Renal cortex interstitium (tissue), 11 donors: ENCODE measurements around the gene SYT2. TPM values are rescaled to one million over a fixed set of nuclear protein-coding genes. Genes with fewer than 3 reads are reported as not detected.
"Not testable (repeated sequence)": the region's sequence is repeated elsewhere in the genome, so short reads cannot be mapped to it uniquely, and the experiment has no call there.

Experiments
- DNase-seq, 11 donors: peaks; one replicate each; pipeline ENCODE4 v3.0.0-alpha.2; 2013; ENCODE audit warnings: low read depth in 9 of 11, low spot score in 4 of 11; ENCODE audit errors: extremely low read depth in 1 of 11
- polyA plus RNA-seq, 3 donors: library from polyadenylated mRNA; unstranded; fragments of 120-200 nt; gene quantifications; one replicate each; pipeline ENCODE4 v1.2.1, GENCODE V29; 2013; ENCODE audit not compliant: insufficient read length in 3 of 3

Gene SYT2
- polyA plus RNA-seq, 3 donors, result 1.5 to 3.5 (median 2.9) TPM

GRCh38 chr1:202630541-202630940, 79.7 kb downstream of the SYT2 start:
- no peak for DNase-seq

GRCh38 chr1:202630096-202630495, 80.2 kb downstream of the SYT2 start:
- DNase-seq, result not testable (repeated sequence)

- DNase-seq, result not testable (repeated sequence)
These were observed 80.9 kb downstream of the SYT2 start for GRCh38 chr1:202629257-202629811.

GRCh38 chr1:202628646-202629215, 81.5 kb downstream of the SYT2 start:
- no peak for DNase-seq

- DNase-seq, result no peak
These were observed 82.3 kb downstream of the SYT2 start for GRCh38 chr1:202627841-202628565.

GRCh38 chr1:202627036-202627435, 83.2 kb downstream of the SYT2 start:
- not testable (repeated sequence) for DNase-seq

GRCh38 chr1:202625416-202626360, 84.6 kb downstream of the SYT2 start:
- peak in 1 of 11 donors; percentile 33 for DNase-seq

GRCh38 chr1:202624781-202625108, 85.5 kb downstream of the SYT2 start:
- DNase-seq, result no peak

- DNase-seq, result no peak
These were observed 86.0 kb downstream of the SYT2 start for GRCh38 chr1:202624088-202624780.

- not testable (repeated sequence) for DNase-seq
These were observed 86.8 kb downstream of the SYT2 start for GRCh38 chr1:202623476-202623875.

- no peak for DNase-seq
These were observed 87.2 kb downstream of the SYT2 start for GRCh38 chr1:202623075-202623474.

- no peak for DNase-seq
These were observed 87.9 kb downstream of the SYT2 start for GRCh38 chr1:202622388-202622787.

GRCh38 chr1:202621446-202621845, 88.8 kb downstream of the SYT2 start:
- no peak for DNase-seq

GRCh38 chr1:202620036-202620435, 90.2 kb downstream of the SYT2 start:
- not testable (repeated sequence) for DNase-seq

GRCh38 chr1:202619505-202619904, 90.7 kb downstream of the SYT2 start:
- DNase-seq, result no peak

GRCh38 chr1:202619012-202619411, 91.2 kb downstream of the SYT2 start:
- not testable (repeated sequence) for DNase-seq

GRCh38 chr1:202616355-202616915, 93.8 kb downstream of the SYT2 start:
- DNase-seq, result no peak

GRCh38 chr1:202615501-202616354, 94.5 kb downstream of the SYT2 start:
- DNase-seq, result no peak
